EL (cell line): ENCODE measurements around the gene ARHGAP8.

Experiments used
- DNase-seq: peaks from one replicate; pipeline ENCODE4 v3.0.0-alpha.2; 2016

ARHGAP8 gene

GRCh38 chr22:44752285-44753188 lies at the start of gene ARHGAP8:
Gene ARHGAP8 (plus strand): TSS chr22:44752575. CDS start chr22:44786528, 33,953 bp downstream.
- DNase-seq = no peak

- DNase-seq = no peak
Measured at GRCh38 chr22:44703255-44703870, 49.0 kb upstream of the ARHGAP8 start.

GRCh38 chr22:44704159-44705021 lies 48.0 kb upstream of the ARHGAP8 start:
- DNase-seq = no peak

GRCh38 chr22:44705022-44705297 lies 47.4 kb upstream of the ARHGAP8 start:
- DNase-seq = no peak

GRCh38 chr22:44706488-44706887 lies 45.9 kb upstream of the ARHGAP8 start:
- no peak for DNase-seq

- DNase-seq = no peak
Measured at GRCh38 chr22:44707178-44707577, 45.2 kb upstream of the ARHGAP8 start.

- DNase-seq = peak; percentile 62
Measured at GRCh38 chr22:44707752-44708151, 44.6 kb upstream of the ARHGAP8 start.

- DNase-seq = no peak
Measured at GRCh38 chr22:44709881-44710392, 42.4 kb upstream of the ARHGAP8 start.

GRCh38 chr22:44710474-44711240 lies 41.7 kb upstream of the ARHGAP8 start:
- DNase-seq = no peak

- no peak for DNase-seq
Measured at GRCh38 chr22:44711241-44711560, 41.2 kb upstream of the ARHGAP8 start.

GRCh38 chr22:44711690-44712555 lies 40.5 kb upstream of the ARHGAP8 start:
- DNase-seq = no peak

- DNase-seq = no peak
Measured at GRCh38 chr22:44712962-44713361, 39.4 kb upstream of the ARHGAP8 start.

GRCh38 chr22:44714703-44715350 lies 37.5 kb upstream of the ARHGAP8 start:
- DNase-seq = no peak

GRCh38 chr22:44718418-44718817 lies 34.0 kb upstream of the ARHGAP8 start:
- no peak for DNase-seq

- DNase-seq = no peak
Measured at GRCh38 chr22:44719586-44720368, 32.6 kb upstream of the ARHGAP8 start.

- DNase-seq = no peak
Measured at GRCh38 chr22:44721213-44721612, 31.2 kb upstream of the ARHGAP8 start.

- DNase-seq = no peak
Measured at GRCh38 chr22:44722611-44723010, 29.8 kb upstream of the ARHGAP8 start.

GRCh38 chr22:44723801-44724200 lies 28.6 kb upstream of the ARHGAP8 start:
- peak; percentile 45 for DNase-seq

- DNase-seq = no peak
Measured at GRCh38 chr22:44724416-44724815, 28.0 kb upstream of the ARHGAP8 start.

- no peak for DNase-seq
Measured at GRCh38 chr22:44724859-44725258, 27.5 kb upstream of the ARHGAP8 start.
